NCI-H524 treated with DMSO at 0.1 percent for 48 hours (cell line): Measurements from ENCODE around the gene FRAS1.
"Not testable (repeated sequence)": the region's sequence is repeated elsewhere in the genome, so short reads cannot be mapped to it uniquely, and the experiment has no call there.

Experiments
- DNase-seq: peaks from one replicate; lab custom pipeline; 2025; lab: John Stamatoyannopoulos, UW

Gene FRAS1, protein sequence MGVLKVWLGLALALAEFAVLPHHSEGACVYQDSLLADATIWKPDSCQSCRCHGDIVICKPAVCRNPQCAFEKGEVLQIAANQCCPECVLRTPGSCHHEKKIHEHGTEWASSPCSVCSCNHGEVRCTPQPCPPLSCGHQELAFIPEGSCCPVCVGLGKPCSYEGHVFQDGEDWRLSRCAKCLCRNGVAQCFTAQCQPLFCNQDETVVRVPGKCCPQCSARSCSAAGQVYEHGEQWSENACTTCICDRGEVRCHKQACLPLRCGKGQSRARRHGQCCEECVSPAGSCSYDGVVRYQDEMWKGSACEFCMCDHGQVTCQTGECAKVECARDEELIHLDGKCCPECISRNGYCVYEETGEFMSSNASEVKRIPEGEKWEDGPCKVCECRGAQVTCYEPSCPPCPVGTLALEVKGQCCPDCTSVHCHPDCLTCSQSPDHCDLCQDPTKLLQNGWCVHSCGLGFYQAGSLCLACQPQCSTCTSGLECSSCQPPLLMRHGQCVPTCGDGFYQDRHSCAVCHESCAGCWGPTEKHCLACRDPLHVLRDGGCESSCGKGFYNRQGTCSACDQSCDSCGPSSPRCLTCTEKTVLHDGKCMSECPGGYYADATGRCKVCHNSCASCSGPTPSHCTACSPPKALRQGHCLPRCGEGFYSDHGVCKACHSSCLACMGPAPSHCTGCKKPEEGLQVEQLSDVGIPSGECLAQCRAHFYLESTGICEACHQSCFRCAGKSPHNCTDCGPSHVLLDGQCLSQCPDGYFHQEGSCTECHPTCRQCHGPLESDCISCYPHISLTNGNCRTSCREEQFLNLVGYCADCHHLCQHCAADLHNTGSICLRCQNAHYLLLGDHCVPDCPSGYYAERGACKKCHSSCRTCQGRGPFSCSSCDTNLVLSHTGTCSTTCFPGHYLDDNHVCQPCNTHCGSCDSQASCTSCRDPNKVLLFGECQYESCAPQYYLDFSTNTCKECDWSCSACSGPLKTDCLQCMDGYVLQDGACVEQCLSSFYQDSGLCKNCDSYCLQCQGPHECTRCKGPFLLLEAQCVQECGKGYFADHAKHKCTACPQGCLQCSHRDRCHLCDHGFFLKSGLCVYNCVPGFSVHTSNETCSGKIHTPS (N-terminal part only)

DNA sequence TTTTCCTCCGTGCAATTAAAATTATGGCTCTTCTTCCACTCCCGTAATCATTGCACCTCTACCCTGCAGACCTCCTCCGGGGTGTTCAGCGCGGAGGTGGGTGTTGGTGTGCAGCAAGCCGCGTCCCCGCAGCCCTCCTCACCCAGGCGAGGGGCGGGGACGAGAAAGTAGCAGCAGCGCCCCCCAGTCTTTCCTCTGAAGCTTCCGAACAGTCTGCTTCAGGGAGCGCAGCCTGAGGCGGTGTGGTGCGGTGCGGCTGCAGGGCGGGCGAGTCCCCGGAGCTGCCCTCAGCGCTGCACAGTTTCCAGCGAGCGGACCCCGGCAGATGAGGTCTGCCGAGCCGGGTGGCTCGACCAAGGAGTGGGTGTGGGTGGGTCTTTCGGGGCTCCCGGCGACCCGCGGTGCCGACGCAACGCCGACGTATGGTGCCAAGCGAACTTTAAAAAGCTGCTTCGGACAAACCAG is at the start of gene FRAS1:
TSS of gene FRAS1 (plus strand) at position 189 of the 465 bp plus-strand sequence. CDS start 687 bp downstream, outside the sequence.
- no peak for DNase-seq

DNA sequence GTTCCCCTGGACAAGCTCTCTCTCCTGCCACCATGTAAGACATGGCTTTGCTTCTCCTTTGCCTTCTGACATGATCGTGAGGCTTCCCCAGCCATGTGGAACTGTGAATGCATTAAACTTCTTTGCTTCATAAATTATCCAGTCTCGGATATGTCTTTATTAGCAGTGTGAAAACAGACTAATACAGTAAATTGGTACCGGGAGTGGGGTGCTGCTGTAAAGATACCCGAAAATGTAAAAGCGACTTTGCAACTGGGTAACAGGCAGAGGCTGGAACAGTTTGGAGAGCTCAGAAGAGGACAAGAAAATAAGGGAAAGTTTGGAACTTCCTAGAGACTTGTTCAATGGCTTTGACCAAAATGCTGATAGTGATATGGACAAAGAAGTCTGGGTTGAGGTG is 46.1 kb upstream of the FRAS1 start:
- not testable (repeated sequence) for DNase-seq

DNA sequence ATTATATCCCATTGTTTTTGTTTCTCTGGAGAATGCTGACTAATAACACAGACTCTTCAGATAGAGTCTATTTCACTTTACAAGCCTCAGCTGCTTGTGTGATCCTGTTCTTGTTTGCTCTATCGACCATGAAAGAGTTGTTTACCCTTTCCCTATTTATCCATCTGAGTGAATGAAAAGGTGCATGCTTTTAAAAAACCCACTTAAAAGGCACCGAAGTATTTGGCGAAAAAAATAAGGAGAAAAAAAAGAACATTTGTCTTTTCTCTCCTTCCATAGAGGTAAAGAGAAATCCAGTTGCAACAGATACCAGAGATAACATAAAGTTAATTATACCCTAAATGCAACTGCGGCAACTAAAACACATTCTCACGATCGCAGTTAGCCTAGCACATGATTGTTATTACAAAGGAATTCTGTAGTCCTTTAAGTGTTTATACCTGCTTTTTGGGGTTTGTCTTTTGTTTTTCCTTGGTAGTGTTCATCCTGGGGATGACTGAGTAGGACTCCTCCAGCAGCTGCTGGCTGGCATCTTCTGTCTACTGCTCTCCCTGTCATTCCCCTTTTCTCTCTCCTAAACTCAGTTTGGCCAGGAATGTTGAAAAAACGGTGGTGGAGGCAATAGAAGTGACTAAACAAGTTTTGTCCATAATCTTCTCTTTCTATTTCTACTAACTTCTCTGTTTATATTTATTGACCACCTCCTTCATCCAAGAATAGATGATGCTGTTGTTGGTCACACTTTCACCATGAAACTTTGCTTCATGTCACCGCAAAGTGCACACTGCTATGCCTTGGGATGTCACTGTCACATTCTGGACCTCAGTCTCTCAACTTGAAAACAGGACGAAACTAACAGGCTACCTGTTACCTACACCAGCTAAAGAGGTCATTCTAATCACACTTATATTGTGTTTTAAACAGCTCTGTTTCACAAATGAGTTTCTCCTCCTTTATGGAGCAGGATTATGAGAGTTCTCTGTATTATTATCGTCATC is 41.9 kb upstream of the FRAS1 start:
- no peak for DNase-seq

DNA sequence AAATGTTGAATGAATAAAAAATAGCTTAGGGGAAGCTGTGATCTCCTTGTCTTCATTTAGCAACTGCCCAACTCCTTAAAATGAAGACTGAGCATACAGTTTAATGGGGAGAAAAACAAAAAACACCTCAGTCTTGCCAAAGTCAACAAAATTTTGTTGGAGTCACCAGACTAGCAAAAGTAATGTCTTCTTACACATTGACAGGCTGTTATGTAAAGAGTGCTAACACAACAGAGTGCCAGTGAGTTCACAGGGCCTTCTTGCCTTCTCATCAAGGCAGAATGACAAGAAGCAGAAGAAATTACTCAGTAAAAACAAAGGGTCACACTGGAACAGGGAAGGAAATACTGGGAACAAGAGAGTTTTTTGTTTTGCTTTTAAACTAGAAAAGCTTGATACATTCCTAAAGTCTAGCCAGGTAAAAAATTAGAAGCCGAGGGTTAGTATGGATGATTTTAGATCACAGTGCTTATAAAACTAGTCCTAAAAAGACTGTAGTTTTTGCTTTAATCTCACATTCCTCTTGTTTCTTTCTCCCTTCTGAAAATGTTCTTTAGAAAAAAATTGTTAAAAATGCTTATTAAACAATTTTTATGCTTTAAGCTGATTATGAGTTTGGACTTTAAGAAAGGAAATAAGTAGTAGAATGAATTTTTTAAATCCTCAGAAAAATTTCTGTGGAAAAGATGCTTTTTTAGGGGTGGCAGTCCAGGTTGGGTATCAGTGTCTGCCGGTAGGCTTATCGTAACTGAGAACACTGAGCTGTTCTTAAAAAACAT is 38.7 kb upstream of the FRAS1 start:
- DNase-seq = no peak

DNA sequence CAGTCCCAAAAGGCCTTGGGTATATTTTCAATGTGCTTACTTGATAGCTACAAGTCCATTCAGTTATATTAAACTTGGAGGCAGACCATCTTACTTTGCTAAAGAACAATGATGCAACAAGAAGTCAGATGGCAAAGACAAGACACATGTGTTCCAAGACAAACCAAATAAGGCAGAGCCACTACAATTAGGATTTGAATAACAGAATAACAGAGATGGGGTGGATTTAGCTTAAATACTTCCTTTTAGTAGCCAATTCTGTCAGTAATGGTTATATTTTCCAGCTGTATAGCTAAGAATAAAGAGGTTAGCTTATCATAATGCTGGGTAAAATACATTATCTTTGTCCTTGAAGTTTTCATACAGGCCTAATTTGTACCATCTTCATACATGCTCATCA is 37.7 kb upstream of the FRAS1 start:
- no peak for DNase-seq

DNA sequence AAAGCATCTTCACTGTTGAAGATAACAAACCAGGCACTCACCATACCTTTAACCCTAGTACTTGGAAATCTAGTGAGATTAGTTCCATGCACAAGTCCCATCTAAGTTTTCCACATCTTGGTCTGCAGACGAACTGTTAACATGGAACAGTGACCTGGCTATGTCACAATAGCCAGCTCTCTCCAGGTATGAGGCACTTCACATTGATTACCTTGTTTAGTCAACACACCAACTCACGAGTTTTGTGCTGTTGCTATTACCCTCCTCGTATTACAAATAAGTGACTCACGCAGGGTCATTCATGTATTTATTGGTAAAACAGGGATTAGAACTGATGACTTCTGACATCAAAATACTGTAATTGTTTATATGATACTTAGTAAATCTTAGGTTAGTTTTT is 36.4 kb upstream of the FRAS1 start:
- DNase-seq = no peak

DNA sequence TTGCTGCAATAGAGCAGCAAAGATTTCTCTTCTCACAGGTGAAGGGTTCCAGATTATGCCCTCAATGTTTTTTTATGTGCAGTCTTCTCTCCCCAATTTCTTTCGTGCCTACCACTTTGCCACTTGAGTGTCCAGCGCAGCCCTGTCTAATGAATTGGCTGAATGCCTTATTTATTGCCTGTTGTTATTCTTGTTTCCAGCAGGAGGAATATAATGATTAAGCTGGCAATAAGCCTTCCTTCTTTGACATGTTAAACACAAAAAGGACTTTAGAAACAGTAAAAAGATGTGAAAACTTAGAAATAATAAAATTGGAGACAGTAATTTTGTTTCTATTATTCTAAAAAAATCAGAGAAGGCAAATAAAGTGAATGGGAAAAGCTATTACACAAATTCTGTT is 34.6 kb upstream of the FRAS1 start:
- DNase-seq = no peak

DNA sequence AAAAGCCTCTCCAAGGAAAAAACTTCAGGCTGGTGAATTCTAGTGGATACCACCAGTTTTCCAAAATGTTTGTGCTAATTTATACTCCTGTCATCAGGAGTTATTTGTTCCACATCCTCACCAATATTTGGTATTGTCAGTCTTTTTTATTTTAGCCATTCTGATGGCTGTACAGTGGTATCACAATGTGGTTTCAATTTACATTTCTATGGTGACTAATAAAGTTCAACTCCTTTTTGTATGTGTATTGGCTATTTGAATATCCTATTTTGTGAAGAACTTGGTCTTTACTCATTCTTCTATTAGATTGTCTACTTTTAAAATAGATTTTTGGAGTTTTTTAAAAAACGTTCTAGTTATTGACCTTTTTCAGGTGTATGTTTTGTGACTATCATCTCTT is 33.0 kb upstream of the FRAS1 start:
- DNase-seq = no peak

DNA sequence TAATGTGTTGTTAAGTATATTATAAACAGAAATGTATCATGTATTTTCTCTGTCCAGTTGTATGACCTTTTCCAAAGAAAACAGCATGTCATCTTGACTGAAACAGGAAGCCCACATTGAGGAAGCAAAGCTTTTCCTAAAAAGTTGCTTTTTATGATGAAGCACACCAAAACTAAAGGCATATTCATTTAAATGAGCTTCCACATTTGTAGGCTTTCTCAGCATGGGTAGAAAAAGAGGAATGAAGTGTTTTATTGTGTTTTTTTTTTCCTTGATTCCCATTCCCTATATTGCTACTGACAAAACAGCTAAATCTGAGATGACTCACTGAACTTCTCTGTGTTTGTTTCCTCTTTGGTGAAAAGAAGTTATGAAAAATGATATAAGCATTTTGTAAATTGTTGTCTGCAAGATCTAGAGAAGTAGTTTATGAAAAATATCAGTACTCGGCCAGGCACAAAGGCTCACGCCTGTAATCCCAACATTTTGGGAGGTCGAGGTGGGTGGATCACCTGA is 32.5 kb upstream of the FRAS1 start:
- no peak for DNase-seq

DNA sequence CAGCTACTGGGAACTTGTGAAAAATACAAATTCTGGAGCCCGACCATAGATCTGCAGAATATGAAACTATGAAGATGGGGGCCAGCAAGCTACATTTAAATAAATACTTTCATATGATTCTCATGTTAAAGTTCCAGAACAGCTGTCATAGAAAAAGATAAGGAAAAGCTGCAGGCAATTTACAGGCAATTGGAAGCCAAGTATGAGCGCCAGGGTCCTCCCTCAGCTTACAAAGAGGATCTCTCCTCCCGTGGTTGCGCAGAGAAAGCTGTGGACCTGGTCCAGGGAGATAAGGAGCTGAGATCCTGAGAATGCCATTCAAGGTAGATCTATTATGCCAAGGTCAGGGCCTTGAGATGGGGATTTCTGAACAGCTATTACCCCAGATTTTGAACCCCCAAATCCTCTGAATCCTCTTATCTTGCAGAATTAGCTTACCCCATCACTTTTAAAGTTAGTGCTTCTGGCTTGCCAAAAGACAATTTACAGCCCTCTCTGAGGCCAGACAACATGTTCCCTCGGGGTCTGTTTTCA is 25.6 kb upstream of the FRAS1 start:
- no peak for DNase-seq

DNA sequence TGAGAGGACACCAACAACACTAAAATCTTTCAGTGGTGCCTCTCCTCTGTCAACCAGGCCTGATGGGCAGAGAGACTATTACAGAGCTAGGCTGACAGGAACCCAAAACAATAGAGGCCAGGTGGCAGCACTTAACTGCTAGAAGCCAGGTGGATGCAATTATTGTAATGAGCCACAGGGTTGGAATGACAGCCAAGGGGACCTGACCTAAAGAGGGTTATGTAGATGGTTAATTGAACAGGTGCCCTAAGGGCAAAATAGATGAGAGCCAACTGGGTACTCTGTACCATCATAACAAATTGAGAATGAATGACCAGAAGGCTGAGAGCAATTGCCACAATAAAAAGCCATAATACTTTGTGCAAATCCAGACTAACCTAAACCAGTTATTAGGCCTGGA is 24.7 kb upstream of the FRAS1 start:
- peak; percentile 81 for DNase-seq

DNA sequence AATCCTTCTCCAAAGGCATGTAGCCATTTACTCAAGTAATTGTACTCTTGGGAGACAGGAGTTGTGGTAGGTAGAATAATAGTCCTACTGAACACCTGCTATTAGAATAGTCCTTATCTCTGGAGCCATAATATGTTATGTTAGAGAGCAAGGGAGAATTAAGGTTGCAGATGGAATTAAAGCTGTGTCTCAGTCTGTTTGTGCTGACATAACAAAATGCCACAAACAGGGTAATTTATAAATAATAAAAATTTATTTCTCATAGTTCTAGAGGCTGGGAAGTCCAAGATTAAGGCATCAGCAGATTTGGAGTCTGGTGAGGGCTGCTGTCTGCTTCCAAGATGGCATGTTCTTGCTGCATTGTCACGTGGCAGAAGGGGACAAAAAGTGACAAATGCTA is 24.2 kb upstream of the FRAS1 start:
- no peak for DNase-seq

DNA sequence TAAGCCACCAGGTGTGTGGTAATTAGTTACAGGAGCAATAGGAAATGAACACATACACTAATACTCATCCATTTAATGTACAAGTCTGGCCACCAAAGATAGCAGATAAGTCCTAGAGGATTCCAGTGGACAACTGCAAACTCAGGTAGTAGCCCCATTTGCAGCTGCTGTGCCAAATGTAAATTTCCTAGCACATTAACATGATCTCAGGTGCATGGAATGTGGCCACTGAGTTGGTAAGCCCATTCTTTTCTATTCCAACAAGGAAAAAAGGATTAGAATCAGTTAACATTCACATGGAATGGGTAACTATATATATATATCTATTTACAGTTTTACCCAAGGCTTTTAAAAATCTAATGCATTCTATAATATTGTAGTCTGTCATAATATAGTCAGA is 23.3 kb upstream of the FRAS1 start:
- no peak for DNase-seq

DNA sequence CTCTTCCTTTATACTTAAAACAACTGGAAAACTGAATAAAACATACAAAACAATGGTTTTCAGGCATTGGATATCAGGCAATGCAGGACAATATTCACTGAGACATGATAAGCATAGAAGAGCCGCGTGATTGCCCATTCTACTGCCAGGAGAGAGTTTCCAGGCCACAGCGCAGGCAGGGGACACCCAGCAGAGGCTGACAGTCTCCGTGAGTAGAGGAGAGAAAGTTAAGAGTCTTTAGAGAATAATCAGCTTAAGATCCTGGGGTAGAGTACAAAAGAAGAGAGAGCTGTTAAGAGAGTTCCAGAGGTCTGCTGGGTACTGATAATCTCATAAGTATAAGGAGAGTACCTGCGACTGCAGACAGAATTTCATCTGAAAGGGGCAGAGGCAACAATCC is 18.4 kb upstream of the FRAS1 start:
- no peak for DNase-seq

DNA sequence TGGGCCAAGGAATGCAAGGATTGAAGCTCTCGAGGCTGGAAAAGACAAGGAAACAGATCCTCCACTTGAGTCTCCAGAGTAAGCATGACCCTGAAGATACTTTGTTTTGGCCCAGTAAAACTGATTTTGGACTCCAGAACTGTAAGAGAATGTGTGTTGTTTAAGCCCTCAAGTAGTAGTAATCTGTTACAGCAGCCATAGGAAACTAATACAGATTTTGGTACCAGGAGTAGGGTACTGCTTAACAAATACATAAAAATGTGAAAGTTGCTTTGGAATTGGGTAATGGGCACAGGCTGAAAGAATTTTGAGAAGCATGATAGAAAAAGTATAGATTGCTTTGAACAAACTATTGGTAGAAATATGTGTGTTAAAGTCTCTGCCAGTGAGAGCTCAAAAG is 17.4 kb upstream of the FRAS1 start:
- no peak for DNase-seq

DNA sequence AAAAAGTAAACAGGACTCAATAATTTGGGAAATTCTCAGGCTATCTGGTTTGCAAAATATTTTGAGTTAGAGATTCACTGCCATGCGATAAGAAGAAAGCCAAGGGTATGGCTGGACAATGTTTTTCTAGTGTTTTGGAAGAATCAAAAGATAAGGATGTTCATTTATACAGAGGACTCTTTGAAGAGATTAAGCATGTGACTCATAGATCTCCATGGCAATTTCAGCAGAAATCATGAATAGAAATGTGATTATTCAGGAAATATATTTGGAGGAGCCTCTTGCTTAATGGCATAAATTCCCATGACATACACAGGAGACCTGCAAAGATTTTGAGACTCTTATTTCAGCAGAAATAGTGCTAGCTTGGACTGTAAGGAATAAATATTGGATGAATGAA is 16.7 kb upstream of the FRAS1 start:
- DNase-seq = no peak

DNA sequence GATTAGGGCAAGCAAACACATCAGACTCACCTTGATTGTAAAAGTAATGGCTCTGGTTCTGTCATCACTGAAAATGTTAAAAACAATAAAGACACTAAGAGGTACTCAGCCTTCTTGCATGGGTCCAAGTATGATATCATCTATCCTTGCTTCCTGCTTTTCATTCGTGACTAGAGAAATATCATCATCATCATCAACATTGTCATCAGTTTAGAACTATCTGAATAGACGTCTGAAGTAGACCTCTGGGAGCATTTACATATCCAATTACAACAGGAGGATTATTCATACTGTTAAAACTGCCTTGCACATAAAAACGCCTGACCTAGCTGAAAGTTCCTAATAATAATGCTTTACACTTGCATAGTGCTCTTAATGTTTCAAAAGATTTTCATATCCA is 9.8 kb upstream of the FRAS1 start:
- no peak for DNase-seq

DNA sequence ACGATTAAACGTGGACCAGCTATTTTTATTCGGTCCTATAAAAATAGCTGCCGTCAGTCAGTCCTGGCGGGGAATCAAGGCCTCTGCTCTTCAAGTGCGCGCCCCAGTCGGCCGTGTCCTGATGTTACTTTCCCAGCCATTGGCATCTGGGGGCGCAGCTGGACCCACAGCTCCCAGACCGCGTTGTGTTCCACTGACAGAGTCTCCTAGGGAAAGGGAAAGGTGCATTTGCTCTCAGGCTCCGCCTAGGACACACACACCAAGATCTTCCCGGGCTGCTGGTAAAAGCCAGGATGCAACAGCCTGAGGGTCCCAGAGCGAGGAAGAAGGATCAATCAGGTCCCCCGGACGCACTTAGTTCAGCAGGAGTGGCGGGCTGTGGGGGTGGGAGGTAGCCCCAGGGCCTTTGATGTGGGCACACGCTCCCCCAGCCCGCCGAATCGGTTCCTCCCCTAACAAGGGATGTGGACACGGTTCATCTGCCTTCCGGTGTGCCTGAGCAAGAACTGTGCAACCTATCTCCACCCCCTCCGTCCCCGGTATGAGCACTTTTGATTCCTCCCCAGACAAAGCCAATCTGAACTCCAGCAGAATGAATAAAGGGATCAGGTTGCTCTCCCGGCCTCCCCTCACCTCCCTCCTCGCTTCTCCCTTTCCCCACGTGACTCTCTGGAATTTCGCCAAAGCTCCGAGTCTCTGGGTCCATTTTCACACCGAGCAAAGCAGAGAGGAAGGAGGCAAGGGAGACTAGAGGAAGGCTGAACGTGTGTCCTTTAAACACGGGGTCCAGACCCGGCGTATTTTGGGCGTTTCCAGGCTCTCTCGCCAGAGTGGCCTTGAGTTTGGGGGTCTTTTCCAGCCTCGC is 626 bp upstream of the FRAS1 start:
- DNase-seq = peak; percentile 50
